H9 (cell line): ENCODE measurements around the gene TEX264. TPM values are rescaled to one million over a fixed set of nuclear protein-coding genes. Genes with fewer than 3 reads are reported as not detected.

ENCODE experiments used
- DNase-seq: peaks from one replicate; pipeline ENCODE4 v3.0.0-alpha.2; 2017
- H2AFZ ChIP-seq: one replicate; pipeline ENCODE4 v1.6.1; 2013; ENCODE audit warnings: mild to moderate bottlenecking, low read length, control low read depth, moderate library complexity
- H2AK5ac ChIP-seq: 2 replicates; pipeline ENCODE4 v1.6.1; 2013; ENCODE audit warnings: low read length, control low read depth, mixed read lengths; ENCODE audit not compliant: insufficient read length
- H2BK120ac ChIP-seq: one replicate; pipeline ENCODE4 v1.6.1; 2013; ENCODE audit warnings: low read depth, mild to moderate bottlenecking, low read length, control low read depth, inconsistent platforms; ENCODE audit not compliant: poor library complexity, severe bottlenecking
- H2BK12ac ChIP-seq: 2 replicates; pipeline ENCODE4 v1.6.1; 2013; ENCODE audit warnings: low read length, control low read depth, mixed read lengths, low read depth; ENCODE audit not compliant: insufficient read length
- H2BK15ac ChIP-seq: 2 replicates; pipeline ENCODE4 v1.6.1; 2013; ENCODE audit warnings: low read depth, low read length, control low read depth
- H2BK20ac ChIP-seq: one replicate; pipeline ENCODE4 v1.6.1; 2013; ENCODE audit warnings: low read depth, mild to moderate bottlenecking, low read length, control low read depth, inconsistent platforms; ENCODE audit not compliant: poor library complexity, severe bottlenecking
- H2BK5ac ChIP-seq: 2 replicates; pipeline ENCODE4 v1.6.1; 2013; ENCODE audit warnings: low read length, control low read depth, mixed read lengths; ENCODE audit not compliant: insufficient read length
- H3K14ac ChIP-seq: 2 replicates; pipeline ENCODE4 v1.6.1; 2013; ENCODE audit warnings: low read length, control low read depth; ENCODE audit not compliant: insufficient read depth
- H3K18ac ChIP-seq: 2 replicates; pipeline ENCODE4 v1.6.1; 2013; ENCODE audit warnings: low read depth, mild to moderate bottlenecking, mixed read lengths, low read length, control low read depth; ENCODE audit not compliant: insufficient read length
- H3K23ac ChIP-seq: 2 replicates; pipeline ENCODE4 v1.6.1; 2013; ENCODE audit warnings: low read length, control low read depth, mixed read lengths, low read depth; ENCODE audit not compliant: insufficient read length
- H3K23me2 ChIP-seq: 2 replicates; pipeline ENCODE4 v1.6.1; 2013; ENCODE audit warnings: low read depth, mild to moderate bottlenecking, mixed read lengths, low read length, control low read depth; ENCODE audit not compliant: insufficient read length, poor library complexity, severe bottlenecking
- H3K27ac ChIP-seq: 2 replicates; pipeline ENCODE4 v1.5.1; 2013; ENCODE audit warnings: low read length, control low read depth, mixed read lengths, low read depth; ENCODE audit not compliant: insufficient read length
- H3K27me3 ChIP-seq: 2 replicates; pipeline ENCODE4 v1.6.1; 2013; ENCODE audit warnings: low read length, control low read depth, inconsistent platforms; ENCODE audit not compliant: insufficient read depth
- H3K4ac ChIP-seq: 2 replicates; pipeline ENCODE4 v1.6.1; 2013; ENCODE audit warnings: low read depth, mild to moderate bottlenecking, control low read depth, inconsistent platforms, low read length, moderate library complexity
- H3K4me1 ChIP-seq: 2 replicates; pipeline ENCODE4 v1.6.1; 2013; ENCODE audit warnings: low read length, control low read depth, inconsistent platforms; ENCODE audit not compliant: insufficient read depth
- H3K4me2 ChIP-seq: 2 replicates; pipeline ENCODE4 v1.6.1; 2013; ENCODE audit warnings: low read length, control low read depth, mixed read lengths; ENCODE audit not compliant: insufficient read length, insufficient read depth
- H3K56ac ChIP-seq: 2 replicates; pipeline ENCODE4 v1.6.1; 2013; ENCODE audit warnings: low read depth, mild to moderate bottlenecking, mixed read lengths, low read length, control low read depth; ENCODE audit not compliant: insufficient read length
- H3K79me1 ChIP-seq: 2 replicates; pipeline ENCODE4 v1.6.1; 2013; ENCODE audit warnings: low read depth, mild to moderate bottlenecking, moderate library complexity, low read length, control low read depth, inconsistent platforms; ENCODE audit not compliant: insufficient read depth, poor library complexity, severe bottlenecking
- H3K79me2 ChIP-seq: 2 replicates; pipeline ENCODE4 v1.6.1; 2013; ENCODE audit warnings: low read length, control low read depth, inconsistent platforms; ENCODE audit not compliant: insufficient read depth
- H3K9ac ChIP-seq: 2 replicates; pipeline ENCODE4 v1.6.1; 2013; ENCODE audit warnings: low read length, control low read depth, mixed read lengths; ENCODE audit not compliant: insufficient read length; ENCODE audit errors: extremely low read depth
- H3K9me3 ChIP-seq: one replicate; pipeline ENCODE4 v1.6.1; 2013; ENCODE audit warnings: low read depth, low read length, inconsistent platforms; ENCODE audit not compliant: control insufficient read depth
- H3T11ph ChIP-seq: one replicate; pipeline ENCODE4 v1.6.1; 2013; ENCODE audit warnings: mild to moderate bottlenecking, low read length, control low read depth, inconsistent platforms
- H4K20me1 ChIP-seq: one replicate; pipeline ENCODE4 v1.6.1; 2013; ENCODE audit not compliant: control insufficient read depth, insufficient read length, insufficient read depth
- H4K5ac ChIP-seq: 2 replicates; pipeline ENCODE4 v1.6.1; 2013; ENCODE audit warnings: low read depth, mild to moderate bottlenecking, mixed read lengths, low read length, control low read depth; ENCODE audit not compliant: insufficient read length
- H4K8ac ChIP-seq: replicated peaks from 2 replicates; pipeline ENCODE4 v1.6.1; 2013; ENCODE audit warnings: low read length, control low read depth, mixed read lengths, low read depth; ENCODE audit not compliant: insufficient read length
- H4K91ac ChIP-seq: 2 replicates; pipeline ENCODE4 v1.6.1; 2013; ENCODE audit warnings: low read depth, mild to moderate bottlenecking, moderate library complexity, mixed read lengths, low read length, control low read depth; ENCODE audit not compliant: insufficient read length
- H3K27ac Mint-ChIP-seq, 3 experiments: 2 replicates in 2 of 3; 3 replicates in 1 of 3; pipeline ENCODE4 v1.8.0; 2020 to 2021; ENCODE audit warnings: mixed read lengths in 3 of 3, mild to moderate bottlenecking in 1 of 3, moderate library complexity in 1 of 3
- H3K27me3 Mint-ChIP-seq: 2 replicates; pipeline ENCODE4 v1.8.0; 2021; ENCODE audit warnings: low read depth, mild to moderate bottlenecking, moderate library complexity, mixed read lengths
- H3K36me3 Mint-ChIP-seq, 3 experiments: 2 replicates in 2 of 3; 3 replicates in 1 of 3; pipeline ENCODE4 v1.8.0; 2020 to 2021; ENCODE audit warnings: low read depth in 3 of 3, mixed read lengths in 3 of 3; ENCODE audit not compliant: insufficient read depth in 1 of 3
- H3K4me1 Mint-ChIP-seq, 2 experiments: 2 replicates each; pipeline ENCODE4 v1.8.0; 2020; ENCODE audit warnings: mixed read lengths in 2 of 2
- H3K4me3 Mint-ChIP-seq, 2 experiments: 2 replicates in 1 of 2; 3 replicates in 1 of 2; pipeline ENCODE4 v1.8.0; 2020 to 2021; ENCODE audit warnings: mild to moderate bottlenecking in 2 of 2, mixed read lengths in 2 of 2, moderate library complexity in 1 of 2
- H3K9me3 Mint-ChIP-seq, 2 experiments: 2 replicates in 1 of 2; 3 replicates in 1 of 2; pipeline ENCODE4 v1.8.0; 2020; ENCODE audit warnings: mild to moderate bottlenecking in 2 of 2, mixed read lengths in 2 of 2, moderate library complexity in 1 of 2
- CTCF ChIP-seq: fragments of 200-600 bp; sonication (generic); conservative IDR thresholded peaks from 3 replicates; pipeline ENCODE4 v1.8.0; 2021; ENCODE audit warnings: antibody characterized with exemption, mild to moderate bottlenecking
- WGBS: extraction: QIAGEN DNeasy Blood & Tissue Kit; methylation state at CpG from one replicate; pipeline ENCODE4 v1.1.7; 2013; ENCODE audit warnings: missing lambda C conversion rate, low lambda C conversion rate, mixed read lengths; ENCODE audit not compliant: insufficient read length; ENCODE audit errors: extremely low coverage; 5-methylcytosine and 5-hydroxymethylcytosine counted together
- total RNA-seq: library from RNA; stranded (reverse); gene quantifications from 2 replicates; pipeline ENCODE4 v1.2.1, GENCODE V29; 2021

TEX264 gene
- total RNA-seq, 1 experiment from 2014 or later: 17.3 TPM

- no peaks in the 10 kb centered on the region; a peak in 1 of 5 replicates for H3K9me3 Mint-ChIP-seq
- Histone ChIP-seq H2BK20ac (no peak overlapping the region), H4K5ac (no peak overlapping the region), H3T11ph (no peak overlapping the region), H2BK5ac (no peak overlapping the region), H2AK5ac (no peak overlapping the region), H4K91ac (no peak overlapping the region), H3K9me3 (no peaks in the 10 kb centered on the region), H3K9ac (no peak overlapping the region), H3K4me1 (peaks cover 3% of the 10 kb centered on the region; the same call in 1 of the 2 replicates), H3K4me2 (no peak overlapping the region), H2AFZ (no peak overlapping the region), H3K56ac (no peak overlapping the region), H4K8ac (no peak overlapping the region), H2BK120ac (no peak overlapping the region), H3K14ac (no peak overlapping the region), H2BK12ac (no peak overlapping the region), H3K27me3 (no peaks in the 10 kb centered on the region), H3K23ac (no peak overlapping the region), H3K18ac (no peak overlapping the region), H3K79me1 (no peaks in the 10 kb centered on the region), H2BK15ac (no peak overlapping the region), H3K79me2 (no peaks in the 10 kb centered on the region), H4K20me1 (no peaks in the 10 kb centered on the region), H3K23me2 (no peaks in the 10 kb centered on the region), H3K4ac (no peak overlapping the region), H3K27ac (no peak overlapping the region)
- no peak for TF ChIP-seq CTCF
- H3K4me3 Mint-ChIP-seq: no peak overlapping the region
- no peak for DNase-seq
- WGBS: no CpG with 5 or more reads among the region's 8 CpGs
- H3K27me3 Mint-ChIP-seq: peaks cover 2% of the 10 kb centered on the region; the same call in 1 of the 2 replicates
- H3K4me1 Mint-ChIP-seq: peaks cover 18 to 27% of the 10 kb centered on the region in 2 experiments
- no peak overlapping the region for H3K27ac Mint-ChIP-seq
- no peaks in the 10 kb centered on the region; a peak in 2 of 7 replicates for H3K36me3 Mint-ChIP-seq
Observed at GRCh38 chr3:51721062-51721745, 50.2 kb downstream of the TEX264 start.
